HG02571 (cell line): Measurements from ENCODE around the gene FAM118B.

Experiments used
- ATAC-seq: cut with Tn5 transposase; IDR thresholded peaks from one replicate; pipeline ENCODE4 v1.9.1; 2021; ENCODE audit warnings: mild to moderate bottlenecking, moderate library complexity; ENCODE audit not compliant: unreplicated experiment

The FAM118B gene

GRCh38 chr11:126211236-126212088 is at the start of gene FAM118B, which contains the start of gene RPUSD4:
Gene FAM118B, plus strand, starts transcription at chr11:126211782. Its CDS starts 23,220 bp downstream, at chr11:126235002.
Gene RPUSD4, minus strand, starts transcription at chr11:126211650. Its CDS starts 12 bp downstream, at chr11:126211638.
- peak; percentile 97 for ATAC-seq

DNA sequence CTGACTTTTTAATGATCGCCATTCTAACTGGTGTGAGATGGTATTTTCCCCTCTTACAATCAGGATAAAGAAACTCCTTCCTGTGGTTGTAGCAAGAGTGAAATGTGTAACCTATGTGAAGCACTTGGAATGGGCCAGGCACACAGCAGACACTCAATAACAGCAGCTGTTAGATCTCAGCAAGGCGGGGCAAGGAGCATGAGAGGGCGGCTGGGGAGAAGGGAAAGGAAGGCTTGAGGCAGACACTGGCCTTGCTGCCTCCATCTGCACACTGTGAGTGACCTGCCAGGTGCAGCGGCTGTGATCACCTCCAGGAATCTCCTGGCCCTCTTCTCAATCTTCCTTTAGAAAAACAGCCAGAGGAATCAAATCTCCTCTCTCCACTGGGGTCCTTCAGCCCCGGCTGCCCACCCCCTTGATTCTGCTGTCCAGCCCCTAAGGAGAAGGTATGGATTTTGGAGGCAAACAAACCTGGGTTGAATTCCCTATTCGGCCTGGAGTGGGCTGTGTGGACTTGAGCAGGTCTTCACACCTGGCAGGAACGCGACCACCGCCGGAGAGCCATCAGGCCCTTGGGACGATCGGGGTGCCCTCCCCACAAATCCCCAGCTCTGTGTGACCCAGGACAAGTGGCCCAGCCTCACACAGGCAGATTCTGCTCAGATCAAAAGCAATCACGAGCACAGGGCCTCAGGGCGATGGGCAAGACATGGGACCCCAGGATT is 49.1 kb upstream of the FAM118B start:
- ATAC-seq = no peak

- no peak for ATAC-seq
Observed at GRCh38 chr11:126163074-126163700, 48.4 kb upstream of the FAM118B start.

GRCh38 chr11:126163779-126164178 is 47.8 kb upstream of the FAM118B start:
- no peak for ATAC-seq

DNA sequence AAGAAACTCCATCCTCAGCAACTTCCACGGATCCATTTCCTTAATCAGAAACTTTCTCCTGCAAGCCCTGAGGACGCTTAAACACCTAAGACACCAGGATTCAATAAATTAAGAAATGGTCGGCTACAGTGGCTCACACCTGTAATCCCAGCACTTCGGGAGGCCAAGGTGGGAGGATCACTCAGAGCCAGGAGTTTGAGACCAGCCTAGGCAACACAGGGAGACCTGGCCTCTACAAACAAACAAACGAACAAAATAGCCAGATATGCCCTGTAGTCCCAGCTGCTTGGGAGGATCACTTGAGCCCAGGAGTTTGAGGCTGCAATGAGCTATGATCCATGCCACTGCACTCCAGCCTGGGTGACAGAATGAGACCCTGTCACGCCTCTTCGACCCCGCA is 46.8 kb upstream of the FAM118B start:
- ATAC-seq = no peak

- no peak for ATAC-seq
Observed at GRCh38 chr11:126165311-126165720, 46.3 kb upstream of the FAM118B start.

GRCh38 chr11:126165757-126166156 is 45.8 kb upstream of the FAM118B start:
- ATAC-seq = no peak

DNA sequence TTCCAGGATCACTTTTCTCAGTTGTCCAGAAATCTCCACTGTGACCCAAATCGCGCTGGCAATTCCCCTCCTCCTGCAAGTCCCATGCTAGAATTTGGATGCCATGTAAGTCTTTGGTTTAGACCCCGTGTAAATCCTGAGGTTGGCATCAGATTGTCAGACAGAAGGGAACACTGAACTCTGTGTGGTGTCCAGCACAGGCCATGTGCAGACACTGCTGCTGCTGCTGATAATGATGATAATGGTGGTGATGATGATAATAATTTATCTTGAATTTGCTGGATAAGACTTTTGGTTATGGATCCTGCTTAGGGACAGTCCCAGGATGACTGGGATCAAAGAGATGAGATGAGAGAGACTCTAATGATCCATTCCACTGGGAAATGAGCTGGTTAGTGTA is 45.2 kb upstream of the FAM118B start:
- no peak for ATAC-seq

DNA sequence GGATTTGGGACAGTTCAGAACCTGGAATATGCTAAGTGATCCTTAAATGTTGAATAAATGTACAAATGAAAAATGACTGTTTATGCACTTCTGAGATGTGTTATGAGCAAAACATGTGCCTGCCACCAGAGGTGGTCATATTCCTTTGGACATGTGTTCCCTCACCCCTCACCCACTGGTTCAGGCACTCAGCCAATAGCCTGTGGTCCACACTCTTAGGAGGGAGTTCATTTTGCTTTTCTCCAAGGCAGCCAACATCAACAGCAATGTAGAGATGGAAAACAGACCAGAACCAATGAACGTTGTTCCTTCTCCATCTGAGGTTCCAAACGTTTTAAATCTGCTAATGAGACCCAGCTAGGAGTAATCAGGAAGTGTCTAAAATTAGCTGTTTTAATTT is 44.1 kb upstream of the FAM118B start:
- ATAC-seq = no peak

DNA sequence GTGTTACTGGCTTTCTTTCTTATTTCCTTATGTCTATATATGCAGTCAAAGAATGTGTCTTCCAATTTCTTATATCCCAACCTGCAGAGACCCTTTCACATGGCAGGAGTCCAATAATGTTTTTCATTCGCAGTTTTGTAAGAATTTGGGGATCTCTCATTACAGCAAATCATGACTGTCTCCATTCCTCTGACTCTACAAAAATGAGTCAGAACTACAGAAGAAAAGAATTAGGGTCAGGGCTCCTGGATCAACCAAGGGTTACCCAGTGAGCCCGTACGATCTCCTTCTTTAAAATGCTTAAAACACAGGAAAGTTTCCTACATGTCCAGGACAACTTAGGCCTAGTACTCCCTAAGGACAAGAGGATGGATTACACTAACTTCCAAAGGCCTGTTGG is 42.3 kb upstream of the FAM118B start:
- ATAC-seq = no peak

DNA sequence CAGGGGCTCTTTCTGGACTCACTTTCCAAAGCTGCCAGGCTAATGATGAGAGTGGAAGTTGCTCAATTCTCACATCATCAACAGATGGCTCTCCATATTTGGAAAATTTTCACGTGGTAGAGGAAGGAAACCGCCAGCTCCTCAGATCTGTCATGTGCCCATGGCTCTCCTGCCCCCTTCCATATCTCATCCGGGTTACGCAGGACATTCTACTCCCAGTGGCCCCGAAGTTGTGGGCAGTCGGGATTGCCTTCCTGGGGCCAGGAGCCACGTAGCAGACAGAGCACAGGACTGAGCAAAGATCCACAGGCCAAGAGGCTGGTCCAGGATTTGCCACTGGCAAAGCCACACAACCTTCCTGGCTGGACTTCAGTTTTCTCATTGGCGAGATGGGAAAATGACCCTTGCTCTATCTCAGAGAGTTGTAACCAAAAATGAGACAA is 39.0 kb upstream of the FAM118B start:
- no peak for ATAC-seq

- no peak for ATAC-seq
Observed at GRCh38 chr11:126173257-126173656, 38.3 kb upstream of the FAM118B start.

- ATAC-seq = no peak
Observed at GRCh38 chr11:126174816-126175215, 36.8 kb upstream of the FAM118B start.

- no peak for ATAC-seq
Observed at GRCh38 chr11:126175393-126175792, 36.2 kb upstream of the FAM118B start.

- ATAC-seq = no peak
Observed at GRCh38 chr11:126176853-126177470, 34.6 kb upstream of the FAM118B start.

DNA sequence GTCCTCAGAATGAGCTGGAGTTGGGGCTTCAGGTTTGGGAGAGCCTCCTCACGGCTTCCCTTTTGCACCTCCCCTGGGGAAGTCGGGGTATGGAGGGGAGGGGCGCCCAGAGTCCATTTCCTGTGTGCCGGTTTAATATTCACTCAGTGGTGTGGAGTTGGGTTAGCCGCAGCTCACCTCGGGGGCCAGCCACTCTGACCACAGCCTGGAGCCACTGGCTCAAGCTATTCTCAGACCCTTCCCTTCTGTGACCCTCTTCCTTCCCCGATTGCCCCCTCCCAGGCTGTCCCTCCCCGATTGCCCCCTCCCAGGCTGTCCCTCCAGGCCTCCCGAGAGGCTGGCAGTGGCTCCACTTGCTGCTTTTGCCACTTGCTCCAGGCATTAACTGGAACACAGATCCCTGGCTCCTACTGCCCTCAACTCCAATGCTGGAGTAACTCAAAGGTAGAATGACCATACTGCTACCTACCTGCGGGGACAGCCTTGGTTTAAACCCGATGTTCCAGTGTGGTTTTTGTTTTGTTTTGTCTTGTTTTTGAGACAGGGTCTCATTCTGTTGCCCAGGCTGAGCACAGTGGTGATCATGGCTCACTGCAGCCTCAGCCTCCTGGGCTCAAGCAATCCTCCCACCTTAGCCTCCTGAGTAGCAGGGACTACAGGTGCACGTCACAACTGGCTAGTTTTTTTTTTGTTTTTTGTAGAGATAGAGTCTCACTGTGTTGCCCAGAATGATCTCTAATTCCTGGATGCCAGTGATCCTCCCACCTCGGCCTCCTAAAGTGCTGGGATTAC is 29.4 kb upstream of the FAM118B start:
- no peak for ATAC-seq

DNA sequence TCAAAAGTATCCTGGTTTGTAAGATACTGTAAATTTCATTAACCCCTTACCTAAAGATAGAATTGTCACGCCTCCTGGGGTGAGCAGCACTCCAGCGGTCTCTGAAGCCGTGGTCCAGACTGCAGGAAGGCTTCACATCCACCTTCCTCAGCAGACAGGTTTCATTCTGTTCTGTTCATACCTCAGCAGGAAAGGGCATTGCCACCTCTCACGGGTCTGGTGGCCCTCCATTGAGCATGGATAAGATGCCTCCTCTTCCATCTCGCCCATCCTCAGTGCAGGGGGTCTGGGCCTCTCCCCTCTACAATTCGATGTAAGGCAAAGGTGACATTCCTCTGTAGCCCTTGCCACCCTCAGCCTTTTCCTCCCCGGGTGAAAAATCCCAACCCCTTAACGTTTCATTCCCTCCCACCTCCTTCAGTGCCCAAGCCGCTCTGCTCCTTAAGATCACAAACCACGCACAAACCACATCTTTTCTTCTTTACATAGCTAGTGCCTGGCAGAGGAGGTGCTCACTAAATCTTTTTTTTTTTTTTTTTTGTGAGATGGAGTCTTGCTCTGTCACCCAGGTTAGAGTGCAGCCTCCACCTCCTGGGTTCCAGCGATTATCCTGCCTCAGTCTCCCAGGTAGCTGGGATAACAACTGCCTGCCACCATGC is 28.7 kb upstream of the FAM118B start:
- ATAC-seq = no peak

DNA sequence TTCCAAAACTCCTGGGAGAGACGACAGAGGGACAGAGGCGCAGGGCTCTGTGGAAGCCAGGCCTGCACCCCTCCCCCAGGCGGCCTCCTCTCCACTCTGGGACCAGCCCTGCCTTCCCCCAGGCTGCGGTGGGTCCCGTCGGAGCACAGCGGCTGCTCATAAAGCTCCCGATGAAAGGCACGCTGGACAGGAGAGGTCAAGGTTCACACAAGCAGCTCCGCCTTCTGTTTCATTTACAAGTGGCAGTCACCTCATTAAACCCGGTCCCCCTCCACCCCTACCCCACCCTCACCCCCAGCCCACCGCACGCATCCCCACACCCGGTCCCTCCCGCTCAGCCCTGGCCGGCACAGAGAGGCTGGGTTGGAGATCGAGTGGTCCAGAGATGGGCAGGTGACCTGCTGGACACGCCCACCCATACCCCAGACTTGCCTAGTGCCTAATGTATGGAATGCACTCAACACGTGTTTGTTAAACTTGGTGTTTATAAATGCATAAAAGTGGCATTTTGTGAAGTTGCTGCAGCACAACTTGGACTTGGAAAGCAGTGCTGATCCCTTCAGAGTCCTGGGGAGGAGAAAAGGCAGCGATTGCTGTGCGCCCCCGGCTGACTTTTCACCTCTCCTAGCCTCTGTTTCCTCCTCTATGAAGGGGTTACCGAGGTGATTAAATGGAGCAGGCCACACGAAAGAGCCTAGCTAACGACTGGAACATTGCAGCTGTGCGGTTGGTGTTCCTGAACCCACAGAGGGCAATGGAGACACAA is 26.1 kb upstream of the FAM118B start:
- no peak for ATAC-seq
